Inflammatory macrophage (primary cell): Measurements from ENCODE around the gene PLAAT1.
A peak's percentile ranks its signal among the peaks of the same experiment; 100 is the strongest.

ENCODE experiments used
- DNase-seq, 2 donors: peaks; one replicate each; pipeline ENCODE4 v3.0.0-alpha.2; 2020 to 2022
- total RNA-seq, 18 experiments: gene quantifications; one replicate each; lab custom pipeline; 2026; ENCODE audit warnings: mixed read lengths in 6 of 18, inconsistent platforms in 2 of 18; lab: John Stamatoyannopoulos, UW

Gene PLAAT1
- 0 to 0.08 (median 0) reads per million in 18 experiments for total RNA-seq

GRCh38 chr3:193240850-193241706 is at the start of gene PLAAT1:
Gene PLAAT1 (plus strand): TSS chr3:193241222. CDS start chr3:193255651, 14,429 bp downstream.
- peak in 1 of 2 donors; percentile 5 for DNase-seq

- DNase-seq: no peak
Observed at GRCh38 chr3:193194371-193194770, 46.7 kb upstream of the PLAAT1 start.

- no peak for DNase-seq
Observed at GRCh38 chr3:193196746-193197145, 44.3 kb upstream of the PLAAT1 start.

- DNase-seq: no peak
Observed at GRCh38 chr3:193207290-193208273, 33.4 kb upstream of the PLAAT1 start.

- DNase-seq: no peak
Observed at GRCh38 chr3:193210618-193211017, 30.4 kb upstream of the PLAAT1 start.

DNA sequence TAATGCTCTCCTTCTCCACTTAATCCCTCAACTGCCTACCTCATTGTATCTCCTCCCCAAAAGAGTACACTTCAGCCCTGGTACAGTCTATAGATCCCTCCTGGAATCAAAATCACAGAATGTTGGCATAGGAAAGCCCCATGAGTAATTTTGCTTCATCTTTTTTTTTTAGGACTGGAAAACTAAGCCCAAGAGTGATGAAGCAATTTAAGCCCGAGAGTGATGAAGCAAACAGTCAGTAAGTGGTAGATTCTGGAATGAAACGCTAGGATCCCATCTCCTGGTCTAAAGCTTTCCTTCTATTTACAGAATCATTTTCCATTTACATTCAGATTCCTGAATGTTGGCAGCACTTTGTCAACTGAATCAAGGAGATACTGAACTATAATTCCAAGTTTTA is 29.8 kb upstream of the PLAAT1 start:
- DNase-seq: no peak

DNA sequence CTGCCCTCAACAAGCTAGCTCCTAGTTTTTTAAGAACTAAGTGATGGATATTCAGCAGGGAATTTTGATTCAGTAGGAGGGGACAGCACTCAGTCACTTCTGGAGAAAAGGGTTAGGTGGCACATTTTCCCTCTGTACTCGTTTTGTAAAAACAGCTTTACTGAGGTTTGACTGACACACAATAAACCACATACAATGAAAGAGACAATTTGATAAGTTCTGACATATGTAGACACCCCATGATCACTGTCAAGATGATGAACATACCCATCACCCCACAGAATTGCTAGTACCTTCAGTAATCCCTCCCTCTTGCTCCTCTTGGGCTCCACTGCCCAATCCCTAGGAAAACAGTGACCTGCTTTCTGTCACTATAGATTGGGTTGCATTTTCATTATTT is 29.0 kb upstream of the PLAAT1 start:
- no peak for DNase-seq

DNA sequence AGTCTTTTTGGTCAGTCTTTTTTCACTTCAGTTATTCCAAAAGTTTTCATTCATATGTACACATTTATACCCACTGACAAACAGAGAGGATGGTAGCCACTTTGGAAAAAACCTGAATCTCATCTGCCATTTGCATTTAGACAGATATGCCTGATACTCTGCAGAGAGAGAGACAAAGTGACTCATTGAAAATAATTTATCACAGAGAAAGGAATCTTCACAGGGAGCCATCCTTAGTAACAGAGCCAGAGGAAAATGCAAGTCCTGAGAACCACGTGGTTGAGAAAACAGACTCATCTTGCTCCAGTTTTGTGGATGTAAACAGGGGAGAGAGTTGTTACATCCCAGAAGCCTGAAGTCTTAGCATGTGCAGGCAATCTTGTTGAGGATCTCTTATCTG is 28.2 kb upstream of the PLAAT1 start:
- DNase-seq: no peak

DNA sequence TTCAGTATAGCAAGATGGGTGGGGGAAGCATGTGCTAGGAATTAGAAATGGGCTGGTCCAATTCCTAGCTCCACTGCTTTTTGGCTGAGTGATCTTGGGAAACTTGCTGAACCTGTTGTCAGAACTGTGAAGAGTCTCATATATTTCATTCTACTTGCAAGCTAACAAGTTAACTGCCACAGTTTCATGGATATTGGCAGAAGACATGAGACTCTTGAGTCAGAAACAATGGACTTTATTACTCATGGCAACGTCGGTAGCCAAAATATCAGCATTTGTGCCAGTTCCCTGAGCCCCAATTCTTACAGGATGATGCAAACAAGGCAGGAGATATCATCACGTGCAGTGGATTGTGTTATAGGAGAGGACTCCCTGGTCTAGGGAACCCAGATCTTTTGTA is 26.6 kb upstream of the PLAAT1 start:
- no peak for DNase-seq

GRCh38 chr3:193225302-193226125 is 15.5 kb upstream of the PLAAT1 start:
- DNase-seq: no peak

DNA sequence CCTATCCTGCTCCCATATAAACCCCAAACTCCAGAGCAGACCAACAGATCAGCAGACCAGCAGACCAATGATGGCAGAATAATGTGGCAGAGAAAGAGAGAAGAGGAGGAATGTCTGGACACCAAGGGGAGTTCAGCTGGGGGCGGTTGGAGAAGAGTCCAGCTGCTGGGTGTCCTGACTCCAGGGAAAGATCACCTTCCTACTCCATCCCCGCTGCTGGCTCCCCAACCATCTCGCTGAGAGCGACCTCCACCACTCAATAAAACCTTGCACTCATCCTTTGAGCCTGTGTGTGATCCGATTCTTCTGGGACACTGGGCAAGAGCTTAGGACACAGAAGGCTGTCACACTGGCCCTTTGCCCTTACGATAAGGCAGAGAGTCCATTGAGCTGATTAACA is 12.8 kb upstream of the PLAAT1 start:
- DNase-seq: no peak

DNA sequence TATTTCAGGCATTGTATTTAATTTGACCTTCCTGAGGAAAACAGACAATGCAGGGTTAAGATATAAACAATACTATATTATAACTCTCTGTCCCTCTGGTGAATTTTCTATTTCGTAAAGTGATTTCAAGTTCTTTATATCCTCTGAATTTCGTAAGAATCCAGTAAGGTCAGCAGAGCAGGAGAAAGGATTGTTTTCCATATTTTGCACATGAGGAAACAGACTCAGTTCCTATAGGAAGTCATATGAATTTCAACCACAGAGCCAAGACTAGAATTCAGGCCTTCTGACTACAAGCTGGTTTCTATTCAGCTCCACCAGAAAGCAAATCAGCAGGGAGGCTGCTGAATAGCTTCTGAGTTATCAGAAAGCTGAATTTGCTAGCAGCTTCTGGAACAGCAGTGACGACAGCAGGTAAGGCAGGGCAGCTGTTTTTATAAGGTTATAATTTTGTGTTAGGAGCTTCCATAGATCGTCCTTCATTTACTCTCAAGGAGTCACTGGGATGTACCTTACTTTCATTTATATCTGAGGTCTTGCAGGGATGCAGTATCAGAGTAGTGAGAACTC is 11.1 kb upstream of the PLAAT1 start:
- no peak for DNase-seq

- no peak for DNase-seq
Observed at GRCh38 chr3:193230610-193231009, 10.4 kb upstream of the PLAAT1 start.

- DNase-seq: no peak
Observed at GRCh38 chr3:193231201-193231600, 9.8 kb upstream of the PLAAT1 start.

GRCh38 chr3:193236599-193236998 is 4.4 kb upstream of the PLAAT1 start:
- no peak for DNase-seq

DNA sequence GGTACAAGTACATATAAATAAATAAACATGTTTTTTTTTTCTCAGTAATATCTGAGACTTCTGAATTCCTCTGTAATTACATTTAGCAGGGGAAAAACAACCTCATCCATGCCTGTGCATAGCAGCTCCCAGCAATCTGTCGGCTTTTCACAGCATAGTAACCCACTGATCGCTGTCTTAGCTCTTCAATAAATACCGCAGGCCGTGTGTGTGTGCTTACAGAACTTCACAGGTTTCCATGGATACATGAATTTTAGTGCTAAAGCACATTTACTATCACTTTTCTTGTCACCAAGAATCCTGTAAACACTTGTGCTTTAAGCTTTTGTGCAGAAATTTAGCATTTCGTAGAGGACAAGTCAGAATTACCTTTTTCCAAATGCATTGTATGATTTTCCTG is 4.0 kb upstream of the PLAAT1 start:
- DNase-seq: no peak

DNA sequence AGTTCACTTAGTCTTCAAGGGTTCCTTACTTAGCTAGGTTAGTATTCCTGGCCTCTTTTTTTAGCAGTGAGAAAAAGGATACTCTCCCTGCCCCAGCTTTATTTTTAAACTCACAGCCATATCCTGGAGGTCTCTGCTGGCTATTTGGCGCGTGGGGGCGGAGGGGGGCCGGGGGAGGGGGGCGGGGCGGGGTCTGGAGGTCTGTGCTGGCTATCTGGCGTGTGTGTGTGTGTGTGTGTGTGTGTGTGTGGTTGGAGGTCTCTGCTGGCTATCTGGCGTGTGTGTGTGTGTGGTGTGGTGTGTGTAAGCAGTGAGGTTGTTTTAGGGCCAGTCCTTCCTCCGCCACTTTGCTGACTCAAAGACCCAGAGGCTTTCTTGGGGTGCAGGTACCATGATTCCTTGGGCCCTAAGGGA is 579 bp upstream of the PLAAT1 start:
- DNase-seq: no peak

- no peak for DNase-seq
Observed at GRCh38 chr3:193241716-193242115, 694 bp downstream of the PLAAT1 start.

DNA sequence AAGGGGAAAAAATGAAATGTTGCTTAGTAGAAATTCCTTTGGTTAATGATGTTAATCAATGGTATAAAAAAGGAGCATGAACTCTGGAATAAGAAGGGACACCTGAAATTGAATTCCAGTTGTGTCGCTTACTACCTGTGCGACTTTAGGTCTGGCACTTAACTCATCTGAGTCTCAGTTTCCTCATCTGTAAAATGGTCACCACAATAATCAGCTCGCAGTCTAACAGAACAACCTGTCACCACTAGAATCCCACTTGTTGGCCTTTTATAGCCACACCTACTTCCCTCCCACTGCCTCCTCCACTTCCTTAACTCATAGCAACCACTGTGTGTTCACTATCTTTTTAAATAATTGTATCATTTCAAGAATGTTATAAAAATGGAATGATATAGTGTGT is 2.5 kb downstream of the PLAAT1 start:
- DNase-seq: no peak

GRCh38 chr3:193248848-193249468 is 7.9 kb downstream of the PLAAT1 start:
- no peak for DNase-seq

- DNase-seq: no peak
Observed at GRCh38 chr3:193250492-193250891, 9.5 kb downstream of the PLAAT1 start.
